HG03558 (cell line): Measurements from ENCODE around the gene BOC.

Experiments used
- ATAC-seq: cut with Tn5 transposase; IDR thresholded peaks from one replicate; pipeline ENCODE4 v1.9.1; 2021; ENCODE audit warnings: moderate number of reproducible peaks; ENCODE audit not compliant: unreplicated experiment; ENCODE audit errors: extremely low read depth

The BOC gene

GRCh38 chr3:113222451-113223086 is 11.2 kb downstream of the BOC start:
- no peak for ATAC-seq

GRCh38 chr3:113223475-113224281 is 12.3 kb downstream of the BOC start:
- ATAC-seq, result no peak

- ATAC-seq, result no peak
Observed at GRCh38 chr3:113225286-113225685, 13.9 kb downstream of the BOC start.

- ATAC-seq, result no peak
Observed at GRCh38 chr3:113226491-113226890, 15.1 kb downstream of the BOC start.

- ATAC-seq, result no peak
Observed at GRCh38 chr3:113227146-113227545, 15.8 kb downstream of the BOC start.

GRCh38 chr3:113228498-113229286 is 17.3 kb downstream of the BOC start:
- ATAC-seq, result no peak

- no peak for ATAC-seq
Observed at GRCh38 chr3:113231391-113231790, 20.0 kb downstream of the BOC start.

- no peak for ATAC-seq
Observed at GRCh38 chr3:113231827-113232253, 20.5 kb downstream of the BOC start.

- ATAC-seq, result no peak
Observed at GRCh38 chr3:113232342-113232741, 21.0 kb downstream of the BOC start.

GRCh38 chr3:113233497-113233896 is 22.1 kb downstream of the BOC start:
- ATAC-seq, result no peak

- ATAC-seq, result no peak
Observed at GRCh38 chr3:113234028-113234427, 22.7 kb downstream of the BOC start.

GRCh38 chr3:113234688-113235260 is 23.4 kb downstream of the BOC start:
- ATAC-seq, result no peak

GRCh38 chr3:113238503-113238902 is 27.1 kb downstream of the BOC start:
- ATAC-seq, result no peak

GRCh38 chr3:113240841-113241240 is 29.5 kb downstream of the BOC start:
- ATAC-seq, result no peak

GRCh38 chr3:113241292-113242095 is 30.1 kb downstream of the BOC start:
- no peak for ATAC-seq

- ATAC-seq, result no peak
Observed at GRCh38 chr3:113242096-113242581, 30.8 kb downstream of the BOC start.

- no peak for ATAC-seq
Observed at GRCh38 chr3:113243071-113243470, 31.7 kb downstream of the BOC start.

- ATAC-seq, result no peak
Observed at GRCh38 chr3:113243846-113244245, 32.5 kb downstream of the BOC start.

GRCh38 chr3:113245761-113246161 is 34.4 kb downstream of the BOC start:
- no peak for ATAC-seq

- no peak for ATAC-seq
Observed at GRCh38 chr3:113247068-113247467, 35.7 kb downstream of the BOC start.
